SW 1271 (cell line): ENCODE measurements around the gene ISG20L2.

Experiments
- DNase-seq, 2 experiments: peaks; one replicate each; lab custom pipeline; 2025; lab: John Stamatoyannopoulos, UW

Gene ISG20L2

DNA sequence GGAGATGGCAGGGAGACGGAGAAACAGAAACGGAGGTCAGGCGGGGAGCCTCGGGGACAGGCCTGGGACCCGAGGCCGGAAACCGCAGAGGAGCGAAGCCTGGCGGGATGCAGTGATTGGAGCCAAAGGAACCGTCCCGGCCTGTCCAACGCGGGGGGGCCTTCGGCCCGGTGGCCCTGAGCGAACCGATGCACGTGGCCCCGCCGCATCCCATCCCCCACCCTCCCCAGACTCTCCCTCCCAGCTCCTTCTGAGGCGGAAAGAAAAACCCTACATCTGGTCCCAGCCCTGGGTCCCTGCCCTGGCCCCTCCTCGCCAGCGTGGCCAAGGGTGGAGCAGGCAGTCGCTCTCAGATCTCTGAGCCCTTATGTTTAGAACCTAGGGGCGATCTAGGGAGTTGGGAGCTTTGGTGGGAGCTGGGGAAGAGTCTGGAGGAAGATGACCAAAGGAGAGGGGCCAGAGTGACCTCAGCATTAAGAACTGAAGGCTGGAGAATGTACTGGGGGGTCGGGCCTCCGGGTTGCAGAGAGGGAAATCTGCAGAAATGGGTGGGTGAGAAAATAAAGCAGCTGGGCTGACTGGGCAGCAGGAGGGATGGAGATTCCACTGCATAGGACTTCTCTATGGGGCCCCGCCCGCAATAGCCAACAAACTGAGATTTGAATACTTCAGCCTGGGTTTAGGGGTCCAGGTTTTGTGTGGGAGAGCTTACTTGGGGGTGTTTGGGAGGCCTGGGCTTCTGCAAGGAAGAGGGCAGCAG, 21.7 kb downstream of the ISG20L2 start:
- no peak for DNase-seq

DNA sequence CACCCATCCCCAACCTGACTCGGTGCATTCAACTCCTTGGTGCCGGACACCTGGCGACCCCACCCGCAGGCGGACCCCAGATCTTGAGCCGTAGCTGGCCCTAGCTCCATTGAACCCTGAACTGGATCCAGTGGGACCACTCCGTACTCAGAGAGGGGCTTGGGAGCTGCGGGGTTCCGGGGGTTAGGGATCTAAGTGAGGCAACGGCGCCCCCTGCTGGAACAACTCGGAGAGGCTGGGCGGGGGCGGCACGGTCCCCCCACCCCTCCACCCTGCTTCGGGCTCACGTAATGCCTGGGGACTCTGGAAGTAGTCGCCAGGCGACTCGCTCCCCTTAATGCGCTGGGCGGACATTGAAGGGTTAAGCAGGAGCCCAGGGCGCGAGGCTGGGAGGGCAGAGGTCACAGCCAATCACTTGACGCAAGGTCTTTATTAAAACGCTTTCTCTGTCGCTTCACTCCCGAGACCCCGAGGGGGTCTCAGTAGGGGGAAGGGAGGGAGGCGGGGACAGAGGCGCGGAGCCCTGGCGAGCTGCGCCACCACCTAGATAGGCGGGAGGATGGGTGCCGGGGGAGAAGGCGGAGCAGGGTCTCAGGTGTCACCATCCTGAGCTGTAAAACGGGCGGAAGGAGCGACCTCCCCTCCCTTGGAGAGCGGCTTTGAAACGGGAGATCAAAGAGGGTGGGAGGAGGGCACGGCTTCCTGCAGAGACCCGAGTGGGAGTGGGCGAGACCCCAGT, 22.5 kb downstream of the ISG20L2 start:
- DNase-seq, result no peak

DNA sequence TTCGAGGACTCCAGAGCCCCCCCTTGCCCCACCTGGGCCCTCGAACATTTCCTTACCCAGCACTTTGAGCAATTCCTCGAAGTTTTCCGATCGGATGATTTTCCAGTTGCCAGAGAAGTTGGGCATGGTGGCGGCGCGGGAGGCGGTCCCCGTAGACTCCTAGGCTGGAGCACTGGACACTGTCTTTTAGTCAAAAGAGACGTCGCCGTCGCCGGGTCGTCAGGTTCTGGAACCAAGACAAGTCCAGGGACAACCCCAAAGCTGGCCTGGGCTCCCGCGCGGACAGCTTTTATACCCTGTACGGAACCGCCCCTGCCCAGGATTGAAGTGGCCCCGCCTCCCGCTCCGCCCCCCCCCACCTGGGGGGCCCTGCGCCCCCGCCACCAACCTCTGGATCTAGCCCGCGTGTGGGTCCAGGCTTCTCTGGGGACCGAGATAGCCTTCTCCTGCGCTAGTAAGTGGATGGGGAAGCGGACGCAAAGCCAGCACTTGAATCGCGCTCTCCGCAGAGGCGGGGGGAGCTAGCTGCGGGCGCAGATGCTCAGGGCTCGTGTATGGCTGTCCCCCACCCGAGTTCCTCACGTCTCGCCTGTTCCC, 23.1 kb downstream of the ISG20L2 start, which contains the start of gene CRABP2:
CRABP2 (minus strand) TSS at position 263 of the 597 bp plus-strand sequence; CDS start at position 126, 137 bp downstream.
- DNase-seq, result no peak

DNA sequence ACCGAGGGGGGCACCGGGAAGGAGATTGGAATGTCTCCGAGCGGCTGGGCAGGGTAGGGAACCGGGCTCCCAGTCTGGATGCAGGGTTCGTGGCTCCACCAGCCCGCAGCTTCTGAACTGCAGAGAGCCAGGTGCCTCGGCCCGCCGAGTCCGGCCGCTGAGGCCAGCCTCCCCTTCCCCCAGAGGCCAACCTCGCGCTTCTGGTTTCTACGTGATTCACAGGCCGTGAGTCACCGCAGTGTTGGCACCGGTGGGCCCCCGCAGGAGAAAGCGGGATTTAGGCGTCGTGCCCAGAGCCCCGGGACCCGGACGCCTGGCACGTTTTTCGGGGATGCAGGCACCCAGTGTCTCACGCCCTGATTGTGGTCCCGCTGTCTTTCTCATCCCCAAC, 23.6 kb downstream of the ISG20L2 start:
- DNase-seq, result no peak

DNA sequence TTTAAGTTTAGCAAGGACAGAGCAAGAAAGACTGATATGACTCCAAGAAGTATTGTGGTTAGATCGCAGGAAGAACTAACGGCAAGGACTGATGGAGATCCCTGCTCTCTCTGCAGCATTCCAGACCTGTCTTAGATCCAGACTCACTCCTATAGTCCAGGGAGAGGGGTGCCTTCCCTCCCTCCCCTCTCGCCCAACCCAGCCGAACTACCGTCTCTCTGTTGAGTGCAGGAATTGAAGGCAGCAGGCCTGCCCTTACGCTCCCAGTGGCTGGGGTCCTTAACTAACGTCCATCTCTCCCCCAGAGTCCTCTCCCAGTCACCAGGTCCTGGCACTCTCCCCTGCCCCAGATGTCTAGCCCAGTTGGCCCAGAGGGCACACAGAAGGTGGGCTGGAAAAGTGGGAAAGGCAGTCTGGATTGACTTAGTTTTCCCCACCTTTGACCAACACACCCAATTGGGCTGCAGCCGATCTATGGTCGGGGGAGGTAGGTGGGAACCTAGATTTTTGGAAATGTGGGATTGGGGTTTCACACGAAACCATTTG, 24.3 kb downstream of the ISG20L2 start:
- DNase-seq, result no peak

DNA sequence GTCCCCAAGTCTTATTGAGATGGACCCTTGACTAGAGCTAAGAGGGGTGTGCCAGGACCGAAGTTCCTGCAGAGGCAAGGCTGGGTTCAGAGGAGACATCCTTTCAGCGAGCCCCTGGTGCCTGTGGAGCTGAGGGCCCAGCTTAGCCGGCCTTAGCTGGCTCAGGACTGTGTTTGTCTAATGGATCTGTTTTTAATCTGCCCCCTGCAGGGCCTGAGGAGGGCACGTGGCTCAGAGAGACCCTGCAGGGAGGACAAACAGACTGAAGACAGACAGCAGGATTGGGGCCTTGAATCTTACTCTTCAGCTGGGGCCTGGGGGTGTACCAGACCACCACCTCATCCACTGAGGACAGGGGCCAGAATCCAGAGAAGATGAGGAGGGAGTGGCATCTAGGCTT, 24.8 kb downstream of the ISG20L2 start:
- no peak for DNase-seq

DNA sequence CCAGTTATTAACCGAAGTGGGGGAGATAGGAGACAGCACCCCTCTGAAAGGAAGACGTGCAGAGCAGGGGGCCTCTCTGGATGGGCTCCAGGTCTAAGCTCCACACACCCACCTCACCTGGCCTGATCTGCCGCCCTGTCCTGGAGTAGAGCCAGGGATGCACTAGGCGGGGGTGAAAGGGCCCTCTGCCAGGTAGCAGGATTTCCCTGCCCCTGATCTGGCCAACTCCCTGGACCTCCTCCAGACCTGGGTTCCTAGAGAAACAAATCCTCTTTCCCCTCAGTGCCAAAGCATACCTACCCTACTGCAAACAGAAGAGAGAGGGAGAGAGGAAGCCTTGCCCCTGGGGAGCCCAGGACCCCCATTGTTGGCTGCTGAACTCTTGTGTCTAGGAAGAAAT, 25.2 kb downstream of the ISG20L2 start:
- no peak for DNase-seq

DNA sequence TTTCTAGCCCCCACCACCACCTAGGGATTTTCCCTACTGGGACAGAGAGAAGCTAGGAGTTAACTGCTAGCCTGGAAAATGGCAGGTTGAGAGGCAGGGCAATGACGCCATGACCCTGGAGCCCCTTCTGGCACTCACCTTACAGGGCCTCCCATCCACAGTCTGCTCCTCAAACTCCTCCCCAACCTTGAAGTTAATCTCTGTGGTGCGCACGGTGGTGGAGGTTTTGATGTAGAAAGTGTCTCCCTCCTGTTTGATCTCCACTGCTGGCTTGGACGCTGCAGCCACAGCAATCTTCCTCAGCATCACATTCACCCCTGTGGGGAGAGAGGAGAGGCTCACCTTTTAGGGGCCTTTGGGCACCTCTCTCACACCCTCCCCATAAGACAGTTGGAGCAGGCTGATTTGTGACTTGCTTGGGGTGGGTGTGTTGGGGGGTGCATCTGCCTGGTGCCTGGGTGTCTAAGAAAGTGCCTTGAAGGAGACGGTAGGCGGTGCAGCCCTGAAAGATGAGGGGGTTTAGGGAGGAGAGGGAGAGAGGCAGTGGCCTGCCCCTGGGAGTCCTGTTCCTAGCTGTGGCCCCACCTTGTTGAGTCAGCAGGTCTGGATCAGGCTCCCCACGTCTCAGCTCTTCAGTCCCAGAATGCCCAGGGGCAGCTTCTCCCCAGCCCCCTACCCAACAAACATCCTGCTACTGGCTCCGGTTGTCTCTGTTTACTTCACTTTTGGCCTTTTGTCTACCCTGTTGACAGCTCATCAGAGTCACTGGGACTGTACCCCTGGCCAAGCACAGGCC, 27.6 kb downstream of the ISG20L2 start:
- DNase-seq, result no peak

DNA sequence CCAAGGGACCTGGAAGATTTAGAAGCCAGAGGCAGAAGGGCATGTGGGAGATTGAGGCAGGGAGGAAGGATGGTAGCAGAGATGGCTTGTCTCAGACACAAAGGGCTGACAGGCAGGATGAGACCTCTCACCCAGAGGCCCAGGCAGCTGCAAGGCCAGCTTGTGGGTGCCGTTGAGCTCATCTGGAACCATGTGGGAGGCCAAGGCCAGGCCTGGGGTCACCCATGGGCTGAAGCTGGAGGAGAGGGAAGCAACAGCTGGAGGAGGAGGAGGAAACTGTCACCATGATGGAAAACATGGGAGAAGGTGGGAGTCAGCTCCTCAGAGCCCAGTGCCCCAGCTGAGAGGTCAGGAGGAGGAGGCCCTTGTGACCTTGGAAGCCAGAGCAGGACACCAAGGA, 29.6 kb downstream of the ISG20L2 start:
- DNase-seq, result no peak

DNA sequence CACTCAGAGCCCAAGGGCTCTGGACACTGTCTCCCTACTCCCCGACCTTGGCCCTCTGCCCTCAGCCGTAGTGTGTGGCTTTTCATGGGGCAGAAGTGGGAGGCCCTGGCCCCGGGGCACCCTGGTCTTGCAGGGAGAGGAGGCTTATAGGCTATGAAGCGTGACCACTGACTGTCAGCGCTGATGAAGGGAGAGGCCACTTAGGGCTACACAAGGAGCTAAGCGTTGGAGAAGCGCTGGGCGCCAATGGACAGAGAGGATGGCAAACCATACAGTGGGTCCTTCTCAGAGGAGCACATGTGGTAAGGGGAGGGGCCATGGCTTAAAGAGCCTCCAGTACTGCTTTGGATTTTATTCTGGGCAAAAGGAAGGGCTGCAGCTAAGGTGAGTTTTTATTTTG, 31.1 kb downstream of the ISG20L2 start:
- DNase-seq, result no peak

DNA sequence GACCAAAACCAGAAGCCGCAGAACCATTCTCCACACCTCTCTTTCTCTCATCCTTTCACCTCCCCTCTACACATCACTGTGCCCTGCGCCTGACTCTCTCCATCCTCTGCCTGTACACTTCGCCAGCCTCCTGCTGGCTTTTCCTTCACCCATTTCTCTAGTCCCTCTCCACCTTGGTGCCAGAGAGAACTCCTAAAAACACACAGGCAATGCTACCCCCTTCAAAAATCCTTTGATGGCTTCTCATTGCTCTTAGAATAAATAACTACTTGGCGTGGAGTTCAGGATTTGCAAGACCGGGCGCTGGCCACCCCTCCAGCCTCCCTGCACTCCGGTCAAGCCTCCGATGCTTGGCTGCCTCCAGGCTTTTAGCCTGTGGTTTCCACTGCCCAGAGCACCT, 31.8 kb downstream of the ISG20L2 start:
- no peak for DNase-seq

DNA sequence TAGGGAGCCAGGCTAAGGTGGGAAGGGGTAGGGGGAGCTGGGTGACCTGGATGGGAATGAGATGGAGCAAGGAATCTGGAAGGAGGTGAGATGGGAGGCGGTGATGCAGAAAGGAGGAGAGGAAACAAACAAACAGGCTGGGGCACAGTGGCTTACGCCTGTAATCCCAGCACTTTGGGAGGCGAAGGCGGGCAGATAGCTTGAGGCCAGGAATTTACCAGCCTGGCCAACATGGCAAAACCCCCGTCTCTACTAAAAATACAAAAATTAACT, 33.9 kb downstream of the ISG20L2 start:
- no peak for DNase-seq

DNA sequence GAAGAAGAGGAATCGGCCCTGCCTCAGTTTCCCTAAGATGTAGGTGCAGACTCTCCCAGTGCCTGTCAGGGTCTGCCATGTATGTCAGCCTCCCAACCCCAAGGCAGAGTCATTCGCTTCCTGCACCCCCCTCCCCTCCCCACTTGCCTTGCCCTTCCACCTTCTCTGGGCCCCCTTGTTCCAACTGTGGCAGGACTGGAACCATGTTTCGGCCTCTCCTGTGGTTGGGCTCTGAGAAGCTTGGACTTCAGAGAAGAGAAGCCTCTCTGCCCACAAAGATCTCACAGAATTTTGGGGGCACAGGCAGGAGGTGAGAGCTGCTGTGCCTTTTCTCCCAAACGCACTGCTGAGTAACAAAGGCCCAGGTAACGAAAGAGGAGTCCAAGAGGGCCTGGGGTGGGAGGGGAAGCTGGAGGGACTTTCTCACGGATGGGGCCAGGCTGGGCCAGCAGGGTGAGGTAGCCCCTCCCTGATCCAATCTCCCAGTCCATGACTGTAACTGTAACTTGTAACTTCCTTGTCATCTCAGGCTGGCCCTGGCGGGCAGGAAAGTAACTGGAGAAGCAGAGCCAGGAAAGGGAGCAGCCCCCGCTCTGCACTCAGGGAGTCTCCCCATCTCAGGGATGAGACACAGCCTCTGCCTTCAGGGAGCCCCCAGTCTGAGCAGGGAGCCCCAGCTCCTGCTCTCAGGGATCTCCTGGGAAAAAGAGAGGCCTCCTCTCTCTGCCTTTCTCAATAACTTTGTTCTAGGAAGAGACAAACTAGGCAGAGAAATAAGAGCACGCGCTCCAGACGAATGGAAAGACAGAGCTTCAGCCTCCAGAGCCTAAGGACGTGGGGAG, 34.5 kb downstream of the ISG20L2 start:
- DNase-seq, result no peak

DNA sequence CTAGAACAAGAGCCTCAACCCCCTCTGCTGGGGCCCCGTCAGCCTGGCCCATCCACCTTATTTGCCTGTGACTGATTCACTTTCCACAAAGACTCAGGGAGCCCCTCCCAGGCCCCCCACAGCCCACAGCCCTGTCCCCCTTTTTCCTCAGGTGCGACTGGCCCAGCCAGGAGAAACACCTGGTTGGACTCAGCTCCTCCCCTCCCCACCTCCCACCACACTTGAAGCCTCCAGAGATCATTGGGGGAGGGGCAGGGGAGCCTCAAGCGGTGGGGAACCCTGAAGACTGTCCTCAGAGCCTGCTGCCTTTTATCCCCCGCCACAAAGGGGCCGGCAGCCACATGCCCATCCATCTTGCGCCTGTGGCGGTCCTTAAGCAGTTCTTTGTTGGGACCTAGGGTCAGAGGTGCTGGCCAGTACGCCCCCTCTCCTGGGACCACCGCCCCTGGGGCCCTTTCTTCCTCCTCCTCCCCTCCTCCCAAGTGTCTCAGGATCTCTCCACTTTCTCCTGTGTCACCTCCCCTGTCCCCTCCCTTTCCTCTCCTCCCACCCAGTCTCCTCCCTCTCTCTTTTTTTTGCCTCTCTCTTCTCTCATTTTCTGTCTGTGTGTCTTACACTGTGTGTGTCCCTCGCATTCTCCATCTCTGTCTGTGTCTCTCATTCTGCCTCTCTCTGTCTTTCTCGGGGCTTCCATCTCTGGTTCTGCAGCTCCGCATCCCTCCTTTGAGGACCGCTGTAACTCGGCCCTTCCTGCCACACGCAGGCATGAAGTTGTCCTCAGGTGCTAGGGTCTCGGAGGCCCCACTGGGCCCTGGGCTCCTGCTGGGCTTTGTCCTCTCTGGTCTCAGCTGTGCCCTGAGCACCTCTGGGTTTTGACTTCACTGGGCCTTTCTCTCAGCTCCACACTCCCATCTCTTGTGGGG, 35.4 kb downstream of the ISG20L2 start:
- DNase-seq, result no peak

DNA sequence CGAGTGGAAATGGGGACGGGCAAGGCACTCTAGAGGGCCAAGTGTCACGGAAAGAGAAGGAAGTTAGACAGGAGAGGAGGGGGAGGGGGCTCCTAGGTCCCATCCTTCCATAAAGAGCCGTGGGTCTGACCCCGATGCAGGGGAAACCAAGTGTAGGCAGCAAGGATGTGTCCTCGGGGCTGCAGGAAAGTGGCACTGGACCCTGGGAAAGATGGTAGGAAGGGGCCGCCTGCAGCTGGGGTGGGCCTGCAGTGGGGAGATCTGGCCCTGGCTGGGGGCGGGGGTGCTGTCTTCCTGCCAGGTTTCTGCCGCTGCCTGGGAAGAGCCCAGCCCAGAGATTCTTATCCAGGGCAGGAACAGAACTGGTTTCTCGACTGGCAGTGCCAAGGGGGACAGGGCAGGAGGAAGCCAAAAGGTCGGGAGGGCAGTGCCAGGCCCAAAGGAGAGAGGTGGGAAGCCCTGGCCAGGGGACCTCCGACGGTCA, 36.1 kb downstream of the ISG20L2 start:
- DNase-seq, result no peak

DNA sequence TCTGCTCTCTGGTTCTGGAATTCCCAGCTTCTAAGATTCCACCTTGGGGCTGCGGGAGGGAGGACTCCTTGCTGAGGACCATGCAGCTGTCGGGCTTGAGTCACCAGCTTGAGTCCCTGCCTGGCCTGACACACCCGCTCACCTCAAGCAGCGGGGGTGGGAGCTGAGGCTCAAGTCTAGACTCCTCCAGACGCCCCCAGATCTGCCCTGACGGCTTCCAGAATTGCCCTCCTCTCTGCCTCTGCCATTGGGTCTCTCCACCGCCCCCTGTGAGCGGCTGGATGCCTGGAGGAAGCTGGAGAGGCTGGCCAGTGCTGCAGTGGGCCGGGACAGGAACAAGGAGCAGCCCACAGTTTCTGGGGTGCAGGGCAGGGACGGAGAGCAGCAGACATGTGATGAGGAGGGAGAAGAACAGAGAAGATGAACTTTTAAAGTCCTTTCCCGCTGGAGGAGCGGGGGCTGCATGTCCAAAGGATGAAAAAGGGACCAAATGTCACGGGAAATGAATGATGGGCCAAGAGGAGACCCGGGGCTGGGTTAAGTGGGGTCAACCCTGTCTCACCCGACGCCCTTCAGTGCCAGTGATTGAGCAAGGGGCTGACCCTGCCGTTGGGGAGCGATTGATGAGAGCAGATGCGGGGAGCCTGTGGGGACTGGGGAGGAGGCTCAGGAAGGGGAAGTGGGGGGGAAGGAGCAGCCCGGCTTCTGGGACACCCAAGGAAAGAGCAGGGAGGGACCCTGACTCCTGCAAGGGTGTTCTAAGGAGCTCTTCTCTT, 36.7 kb downstream of the ISG20L2 start:
- DNase-seq, result no peak

DNA sequence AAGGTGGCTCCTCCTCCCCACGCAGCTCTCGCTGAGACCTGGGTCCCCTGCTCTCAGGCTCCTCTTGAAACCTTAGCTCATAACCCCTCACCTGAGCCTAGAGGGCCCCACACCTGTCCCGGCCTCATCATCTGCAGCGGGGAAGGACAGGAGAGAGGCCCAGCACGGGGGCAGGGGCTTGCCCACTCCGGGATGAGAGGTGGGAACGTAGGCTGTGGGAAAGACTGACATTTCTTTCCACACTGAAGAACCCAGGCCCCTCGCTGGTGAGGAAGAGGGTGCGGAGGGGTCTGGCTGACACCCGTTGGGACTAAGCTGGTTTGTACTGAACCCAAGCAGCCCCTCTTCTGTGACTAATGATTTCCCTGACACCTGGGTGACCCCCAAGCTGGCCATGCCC, 37.4 kb downstream of the ISG20L2 start:
- DNase-seq, result no peak

DNA sequence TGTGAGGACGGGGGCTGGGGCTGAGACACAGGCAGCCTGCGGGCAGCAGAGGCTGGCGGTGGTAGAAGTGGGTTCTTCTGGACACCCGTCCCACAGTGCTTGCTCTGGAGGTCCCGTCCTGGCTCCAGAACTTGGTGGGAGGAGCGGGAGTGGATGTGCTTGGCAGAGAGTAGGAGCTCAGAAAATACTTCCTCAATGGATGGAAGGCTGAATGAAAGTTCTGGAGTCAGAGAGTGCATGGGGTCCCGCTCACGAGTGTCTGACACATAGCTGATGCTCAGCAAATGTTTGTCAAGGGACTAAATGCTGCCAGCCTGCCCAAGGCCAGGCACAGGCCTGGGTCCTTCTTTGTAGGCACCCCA, 37.9 kb downstream of the ISG20L2 start:
- no peak for DNase-seq

DNA sequence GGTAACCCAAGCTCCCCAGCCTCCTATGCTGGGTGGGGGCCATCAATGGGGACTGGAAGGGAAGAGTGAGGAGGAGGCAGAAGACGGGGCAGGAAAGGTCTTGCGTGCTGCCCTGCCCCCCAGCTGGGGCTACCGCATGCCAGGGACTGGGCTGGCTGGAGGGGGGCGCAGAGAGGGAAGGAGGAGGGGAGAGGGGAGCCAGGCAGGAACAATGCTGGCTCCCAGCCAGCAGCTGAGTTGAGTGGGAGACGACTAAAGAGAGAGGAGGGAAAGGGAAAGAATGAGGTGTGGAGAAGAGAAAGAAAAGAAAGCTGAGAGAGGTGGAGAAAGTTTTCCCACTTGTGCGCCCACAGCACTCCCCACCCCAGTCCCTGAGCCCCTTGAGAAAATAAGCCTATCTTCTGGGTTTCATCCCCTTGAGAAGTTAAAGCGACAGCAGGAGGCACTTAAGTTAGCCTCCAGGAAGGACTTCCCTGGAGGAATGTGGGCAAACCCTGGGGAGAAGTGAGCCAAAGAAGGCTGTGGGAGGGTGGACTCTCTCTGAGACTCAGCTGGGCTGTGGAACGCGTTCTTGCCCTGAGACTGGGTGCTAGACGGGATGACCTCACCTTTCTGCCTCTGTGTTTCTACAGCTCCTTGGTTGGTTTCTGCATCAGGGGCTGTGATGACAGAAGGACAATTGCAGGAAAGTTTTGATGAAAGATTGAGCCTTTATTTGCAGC, 38.5 kb downstream of the ISG20L2 start:
- no peak for DNase-seq
